Liver (tissue), 4 donors: ENCODE measurements around the gene GFI1. TPM values are rescaled to one million over a fixed set of nuclear protein-coding genes. Genes with fewer than 3 reads are reported as not detected.

Experiments
- polyA plus RNA-seq, 2 donors: library from polyadenylated mRNA; stranded (reverse) in 1 of 2; unstranded in 1 of 2; fragments of 200-250 nt in 1 of 2; fragments of >200 nt in 1 of 2; fragmentation: Nextera tagmentation in 1 of 2; extraction: Ambion mirVana in 1 of 2; gene quantifications; one replicate each; pipeline versions ENCODE4 v1.2.1 to v1.2.3, GENCODE V29; 2013 to 2015
- total RNA-seq, 2 donors: library from RNA; depleted of rRNA; stranded (reverse); fragments of >200 nt; gene quantifications; one replicate each; pipeline ENCODE4 v1.2.3, GENCODE V29; 2014
- donor health status: healthy.
- donor health status: healthy.
- donor health status: healthy.

The GFI1 gene
- total and polyA plus RNA-seq, 4 donors, result 0.22 to 3.9 (median 0.55) TPM

Other genes starting within 250 kb of the GFI1 start
- gene GLMN, start 187.9 kb downstream of the GFI1 start, total RNA-seq, result 1 to 10 TPM; 3.2 to 3.3 TPM
- gene GLMN, start 187.9 kb downstream of the GFI1 start, polyA plus RNA-seq, result 1 to 10 TPM; 1.1 to 3.7 TPM
- 1 to 10 TPM; 2.7 to 4.9 TPM for gene RPAP2, start 187.9 kb downstream of the GFI1 start, total RNA-seq
- gene RPAP2, start 187.9 kb downstream of the GFI1 start, polyA plus RNA-seq, result 1 to 10 TPM; 4.0 to 8.6 TPM